ENCODE measurements around the gene RFX2.

DNA sequence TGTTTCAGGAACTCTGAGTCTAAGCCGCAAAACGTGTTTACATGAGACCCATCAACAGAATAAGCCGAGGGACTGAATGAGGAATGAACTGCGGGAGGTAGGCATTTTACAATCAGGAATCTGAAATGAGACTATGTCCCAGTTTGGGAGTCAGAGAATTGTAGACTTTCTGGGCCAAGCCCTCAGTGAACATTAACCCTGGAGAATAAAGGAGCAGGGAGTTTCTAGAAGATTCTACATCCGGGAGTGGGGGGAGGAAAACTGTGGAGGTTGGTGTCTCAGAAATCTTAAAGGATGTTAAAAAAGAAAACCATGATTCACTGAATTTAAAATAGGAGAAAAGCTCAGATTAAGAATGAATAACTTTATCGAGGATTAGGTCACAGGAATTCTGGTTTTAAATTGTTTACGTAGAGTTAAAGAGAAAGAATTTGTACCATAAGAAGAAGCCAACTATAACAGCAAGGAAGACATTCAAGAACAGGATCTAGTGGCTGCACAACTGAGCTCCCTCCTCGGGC is 18.5 kb downstream of the RFX2 start:
- TF ChIP-seq EZH2 (IDR thresholded peaks at IDR 0.05; ENCODE audit: borderline replicate concordance), result no peak
- TF ChIP-seq, protein P1, sequence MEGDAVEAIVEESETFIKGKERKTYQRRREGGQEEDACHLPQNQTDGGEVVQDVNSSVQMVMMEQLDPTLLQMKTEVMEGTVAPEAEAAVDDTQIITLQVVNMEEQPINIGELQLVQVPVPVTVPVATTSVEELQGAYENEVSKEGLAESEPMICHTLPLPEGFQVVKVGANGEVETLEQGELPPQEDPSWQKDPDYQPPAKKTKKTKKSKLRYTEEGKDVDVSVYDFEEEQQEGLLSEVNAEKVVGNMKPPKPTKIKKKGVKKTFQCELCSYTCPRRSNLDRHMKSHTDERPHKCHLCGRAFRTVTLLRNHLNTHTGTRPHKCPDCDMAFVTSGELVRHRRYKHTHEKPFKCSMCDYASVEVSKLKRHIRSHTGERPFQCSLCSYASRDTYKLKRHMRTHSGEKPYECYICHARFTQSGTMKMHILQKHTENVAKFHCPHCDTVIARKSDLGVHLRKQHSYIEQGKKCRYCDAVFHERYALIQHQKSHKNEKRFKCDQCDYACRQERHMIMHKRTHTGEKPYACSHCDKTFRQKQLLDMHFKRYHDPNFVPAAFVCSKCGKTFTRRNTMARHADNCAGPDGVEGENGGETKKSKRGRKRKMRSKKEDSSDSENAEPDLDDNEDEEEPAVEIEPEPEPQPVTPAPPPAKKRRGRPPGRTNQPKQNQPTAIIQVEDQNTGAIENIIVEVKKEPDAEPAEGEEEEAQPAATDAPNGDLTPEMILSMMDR (IDR thresholded peaks at IDR 0.05; ENCODE audit: poor library complexity), result no peak
